SK-N-SH (cell line): ENCODE results near the gene NRN1L. TPM values are rescaled to one million over a fixed set of nuclear protein-coding genes. Genes with fewer than 3 reads are reported as not detected.

ENCODE experiments used
- CTCF ChIA-PET: fragments of 300-600, 350-600 bp; formaldehyde crosslinking; extraction: SDS; loops from one replicate; lab custom pipeline; 2021; lab: Yijun Ruan, JAX
- POLR2A ChIA-PET: fragments of 350-600 bp; sonication (Branson Sonifier 250); formaldehyde crosslinking; extraction: SDS; loops from one replicate; lab custom pipeline; 2020; ENCODE audit warnings: antibody characterized with exemption, inconsistent platforms; lab: Yijun Ruan, JAX
- DNase-seq: peaks from one replicate; pipeline ENCODE4 v3.0.0; 2012
- H2AFZ ChIP-seq: fragments of 200-600 bp; sonication (generic); 2 replicates; pipeline ENCODE4 v1.8.1; 2016; ENCODE audit warnings: antibody characterized with exemption, mild to moderate bottlenecking, low read depth
- H3F3A ChIP-seq: fragments of 200-600 bp; sonication (generic); replicated peaks from 2 replicates; pipeline ENCODE3; 2016; ENCODE audit warnings: antibody characterized with exemption, mild to moderate bottlenecking; ENCODE audit not compliant: insufficient read depth
- H3K27ac ChIP-seq, 2 experiments: fragments of 200-500 bp in 1 of 2; fragments of 200-600 bp in 1 of 2; sonication (Bioruptor generic) in 1 of 2; sonication (generic), shearing (Covaris generic) in 1 of 2; 2 replicates each; pipeline versions ENCODE4 v1.5.1 to v1.6.1; 2014 to 2016; ENCODE audit warnings: low read depth in 2 of 2, inconsistent platforms in 1 of 2, low read length in 1 of 2, mild to moderate bottlenecking in 1 of 2, mixed read lengths in 1 of 2
- H3K27me3 ChIP-seq: fragments of 200-600 bp; sonication (generic), shearing (Covaris generic); 2 replicates; pipeline ENCODE4 v1.6.1; 2016; ENCODE audit warnings: mixed run types; ENCODE audit not compliant: insufficient read depth
- H3K36me3 ChIP-seq, 2 experiments: fragments of 200-500 bp in 1 of 2; fragments of 200-600 bp in 1 of 2; sonication (Bioruptor generic) in 1 of 2; sonication (generic) in 1 of 2; replicated peaks in 1 of 2; 2 replicates each; pipeline versions ENCODE3 to v1.5.1; 2014 to 2016; ENCODE audit warnings: low read length in 1 of 2, mild to moderate bottlenecking in 1 of 2; ENCODE audit not compliant: insufficient read depth in 2 of 2, control insufficient read depth in 1 of 2
- H3K4me1 ChIP-seq, 2 experiments: fragments of 200-500 bp in 1 of 2; fragments of 200-600 bp in 1 of 2; sonication (Bioruptor generic) in 1 of 2; sonication (generic), shearing (Covaris generic) in 1 of 2; 2 replicates each; pipeline versions ENCODE4 v1.5.1 to v1.6.1; 2014 to 2016; ENCODE audit warnings: low read depth in 1 of 2, low read length in 1 of 2, mixed run types in 1 of 2; ENCODE audit not compliant: insufficient read depth in 2 of 2, control insufficient read depth in 1 of 2
- H3K4me2 ChIP-seq: fragments of 200-600 bp; sonication (generic), shearing (Covaris generic); 2 replicates; pipeline ENCODE4 v1.6.1; 2017; ENCODE audit warnings: mixed run types
- H3K4me3 ChIP-seq, 2 experiments: fragments of 200-500 bp in 1 of 2; fragments of 200-600 bp in 1 of 2; sonication (Bioruptor generic) in 1 of 2; sonication (generic), shearing (Covaris generic) in 1 of 2; 2 replicates each; pipeline versions ENCODE4 v1.5.1 to v1.8.1; 2014 to 2016; ENCODE audit warnings: low read depth in 2 of 2, inconsistent platforms in 1 of 2, low read length in 1 of 2, mild to moderate bottlenecking in 1 of 2, mixed read lengths in 1 of 2, moderate library complexity in 1 of 2
- H3K79me2 ChIP-seq: fragments of 200-600 bp; sonication (generic); 2 replicates; pipeline ENCODE4 v1.8.1; 2017; ENCODE audit warnings: mild to moderate bottlenecking; ENCODE audit not compliant: insufficient read depth
- H3K9ac ChIP-seq: fragments of 200-600 bp; sonication (generic); 2 replicates; pipeline ENCODE4 v1.6.1; 2017; ENCODE audit warnings: mixed run types
- H3K9me2 ChIP-seq: fragments of 200-600 bp; sonication (generic); 2 replicates; pipeline ENCODE4 v1.6.1; 2017; ENCODE audit warnings: mixed run types
- H3K9me3 ChIP-seq: fragments of 200-600 bp; sonication (generic); 2 replicates; pipeline ENCODE4 v1.6.1; 2017; ENCODE audit warnings: mixed run types, mild to moderate bottlenecking, moderate library complexity
- H4K20me1 ChIP-seq: fragments of 200-600 bp; sonication (generic); 2 replicates; pipeline ENCODE4 v1.6.1; 2017; ENCODE audit warnings: mild to moderate bottlenecking, mixed run types; ENCODE audit not compliant: insufficient read depth
- ELF1 ChIP-seq: IDR thresholded peaks from 2 replicates; pipeline ENCODE4 v1.4.0; 2012
- EZH2phosphoT487 ChIP-seq: fragments of 200-600 bp; sonication (generic); IDR thresholded peaks from 2 replicates; pipeline ENCODE4 v1.6.1; 2017; ENCODE audit warnings: low read depth, mixed run types, mild to moderate bottlenecking, antibody characterized with exemption, moderate library complexity, borderline replicate concordance
- MXI1 ChIP-seq: IDR thresholded peaks from 2 replicates; pipeline ENCODE4 v1.6.1; 2012; ENCODE audit warnings: mild to moderate bottlenecking, low read depth, low read length, improper control_type of control experiment
- RAD21 ChIP-seq: IDR thresholded peaks from 2 replicates; pipeline ENCODE4 v1.6.1; 2012; ENCODE audit warnings: mild to moderate bottlenecking, low read length
- RFX5 ChIP-seq: IDR thresholded peaks from 2 replicates; pipeline ENCODE4 v1.6.1; 2012; ENCODE audit warnings: mild to moderate bottlenecking, improper control_type of control experiment, low read length
- RXRA ChIP-seq: IDR thresholded peaks from 2 replicates; pipeline ENCODE4 v1.4.0; 2012; ENCODE audit warnings: low read depth, mild to moderate bottlenecking, borderline replicate concordance
- TAF1 ChIP-seq: IDR thresholded peaks from 2 replicates; pipeline ENCODE4 v1.6.1; 2012; ENCODE audit warnings: low read depth, mild to moderate bottlenecking, low read length, moderate library complexity, borderline replicate concordance
- TCF12 ChIP-seq: IDR thresholded peaks from 2 replicates; pipeline ENCODE4 v1.4.0; 2012
- YY1 ChIP-seq: IDR thresholded peaks from 2 replicates; pipeline ENCODE4 v1.4.0; 2012; ENCODE audit warnings: low read depth, mild to moderate bottlenecking
- WGBS: methylation state at CpG from one replicate; pipeline ENCODE4 v1.1.6; 2017; ENCODE audit warnings: low lambda C conversion rate; 5-methylcytosine and 5-hydroxymethylcytosine counted together
- polyA plus RNA-seq, 3 experiments: library from polyadenylated mRNA; depleted of rRNA; stranded (reverse); fragments of >200 nt; gene quantifications; 2 replicates each; pipeline ENCODE4 v1.2.3, GENCODE V29; 2012
- TF ChIP-seq, protein P1 (sequence below): IDR thresholded peaks from 2 replicates; pipeline ENCODE4; 2012
- TF ChIP-seq, protein P2 (sequence below): IDR thresholded peaks from 2 replicates; pipeline ENCODE4 v1.4.0; 2012; ENCODE audit warnings: low read depth, borderline replicate concordance
- TF ChIP-seq, protein P3 (sequence below): fragments of 150-350 bp; IDR thresholded peaks from 2 replicates; pipeline ENCODE4 v1.6.1; 2017; ENCODE audit warnings: antibody characterized with exemption, low read length, low read depth, borderline replicate concordance
- TF ChIP-seq, protein P4 (sequence below): IDR thresholded peaks from 2 replicates; pipeline ENCODE4 v1.4.0; 2012; ENCODE audit warnings: low read depth, borderline replicate concordance
- TF ChIP-seq, protein P5 (sequence below): fragments of 150-350 bp; IDR thresholded peaks from 2 replicates; pipeline ENCODE4 v1.6.1; 2016; ENCODE audit warnings: mild to moderate bottlenecking, low read depth, low read length
- TF ChIP-seq, protein P6 (sequence below): IDR thresholded peaks from 2 replicates; pipeline ENCODE4 v1.6.1; 2012; ENCODE audit warnings: mild to moderate bottlenecking, low read depth, low read length, moderate library complexity

The NRN1L gene
- polyA plus RNA-seq, 1 of the 3 experiments (the other 2 are of a cell fraction): 0.41 TPM

DNA sequence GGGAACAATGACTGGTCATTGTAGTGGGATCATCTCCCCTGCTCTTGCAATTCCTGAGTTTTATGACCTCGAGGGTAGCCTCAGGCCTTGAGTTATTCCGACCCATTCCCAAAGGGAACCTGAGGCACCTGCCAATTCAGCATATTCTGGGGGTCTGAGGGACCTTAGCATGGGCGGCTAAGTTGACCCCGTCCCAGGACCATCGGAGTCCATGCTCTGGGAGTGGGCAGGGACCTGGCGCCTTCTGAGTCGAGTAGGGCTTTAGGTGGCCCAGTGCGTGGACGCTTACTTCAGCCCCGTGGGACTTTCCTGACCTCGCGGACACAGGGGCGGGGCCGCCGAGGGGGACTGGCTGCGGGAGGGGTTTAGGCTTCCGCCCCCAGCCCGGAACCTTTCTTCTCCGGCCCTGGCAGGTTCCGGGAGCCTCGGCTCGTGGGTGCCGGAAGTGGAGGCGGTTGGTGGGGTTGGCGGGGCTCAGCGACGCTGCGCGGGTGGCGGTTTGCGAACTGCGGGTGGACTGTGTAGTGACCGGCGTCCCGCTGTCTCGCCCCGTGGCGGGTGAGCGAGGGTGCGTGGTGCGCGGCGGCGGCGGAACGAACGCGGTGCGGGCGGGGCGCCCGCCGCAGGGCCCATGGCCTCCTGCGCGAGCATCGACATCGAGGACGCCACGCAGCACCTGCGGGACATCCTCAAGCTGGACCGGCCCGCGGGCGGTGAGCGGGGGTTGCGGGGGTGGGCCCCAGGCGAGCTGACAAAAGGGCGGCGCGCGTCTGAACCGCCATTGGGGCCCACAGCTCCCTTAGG is 11.9 kb upstream of the NRN1L start, which contains the start of gene EDC4 (continued):
- TF ChIP-seq, protein P1, sequence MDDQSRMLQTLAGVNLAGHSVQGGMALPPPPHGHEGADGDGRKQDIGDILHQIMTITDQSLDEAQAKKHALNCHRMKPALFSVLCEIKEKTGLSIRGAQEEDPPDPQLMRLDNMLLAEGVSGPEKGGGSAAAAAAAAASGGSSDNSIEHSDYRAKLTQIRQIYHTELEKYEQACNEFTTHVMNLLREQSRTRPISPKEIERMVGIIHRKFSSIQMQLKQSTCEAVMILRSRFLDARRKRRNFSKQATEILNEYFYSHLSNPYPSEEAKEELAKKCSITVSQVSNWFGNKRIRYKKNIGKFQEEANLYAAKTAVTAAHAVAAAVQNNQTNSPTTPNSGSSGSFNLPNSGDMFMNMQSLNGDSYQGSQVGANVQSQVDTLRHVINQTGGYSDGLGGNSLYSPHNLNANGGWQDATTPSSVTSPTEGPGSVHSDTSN: peak; percentile 67
- TF ChIP-seq, protein P2, sequence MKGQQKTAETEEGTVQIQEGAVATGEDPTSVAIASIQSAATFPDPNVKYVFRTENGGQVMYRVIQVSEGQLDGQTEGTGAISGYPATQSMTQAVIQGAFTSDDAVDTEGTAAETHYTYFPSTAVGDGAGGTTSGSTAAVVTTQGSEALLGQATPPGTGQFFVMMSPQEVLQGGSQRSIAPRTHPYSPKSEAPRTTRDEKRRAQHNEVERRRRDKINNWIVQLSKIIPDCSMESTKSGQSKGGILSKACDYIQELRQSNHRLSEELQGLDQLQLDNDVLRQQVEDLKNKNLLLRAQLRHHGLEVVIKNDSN: no peak
- TF ChIP-seq, protein P3, sequence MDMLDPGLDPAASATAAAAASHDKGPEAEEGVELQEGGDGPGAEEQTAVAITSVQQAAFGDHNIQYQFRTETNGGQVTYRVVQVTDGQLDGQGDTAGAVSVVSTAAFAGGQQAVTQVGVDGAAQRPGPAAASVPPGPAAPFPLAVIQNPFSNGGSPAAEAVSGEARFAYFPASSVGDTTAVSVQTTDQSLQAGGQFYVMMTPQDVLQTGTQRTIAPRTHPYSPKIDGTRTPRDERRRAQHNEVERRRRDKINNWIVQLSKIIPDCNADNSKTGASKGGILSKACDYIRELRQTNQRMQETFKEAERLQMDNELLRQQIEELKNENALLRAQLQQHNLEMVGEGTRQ: no peak
- TF ChIP-seq MXI1: peak; percentile 49; the same call in 1 of the 2 replicates
- no peak for TF ChIP-seq RXRA
- TF ChIP-seq YY1: peak; percentile 29; the same call in 1 of the 2 replicates
- TF ChIP-seq, protein P4, sequence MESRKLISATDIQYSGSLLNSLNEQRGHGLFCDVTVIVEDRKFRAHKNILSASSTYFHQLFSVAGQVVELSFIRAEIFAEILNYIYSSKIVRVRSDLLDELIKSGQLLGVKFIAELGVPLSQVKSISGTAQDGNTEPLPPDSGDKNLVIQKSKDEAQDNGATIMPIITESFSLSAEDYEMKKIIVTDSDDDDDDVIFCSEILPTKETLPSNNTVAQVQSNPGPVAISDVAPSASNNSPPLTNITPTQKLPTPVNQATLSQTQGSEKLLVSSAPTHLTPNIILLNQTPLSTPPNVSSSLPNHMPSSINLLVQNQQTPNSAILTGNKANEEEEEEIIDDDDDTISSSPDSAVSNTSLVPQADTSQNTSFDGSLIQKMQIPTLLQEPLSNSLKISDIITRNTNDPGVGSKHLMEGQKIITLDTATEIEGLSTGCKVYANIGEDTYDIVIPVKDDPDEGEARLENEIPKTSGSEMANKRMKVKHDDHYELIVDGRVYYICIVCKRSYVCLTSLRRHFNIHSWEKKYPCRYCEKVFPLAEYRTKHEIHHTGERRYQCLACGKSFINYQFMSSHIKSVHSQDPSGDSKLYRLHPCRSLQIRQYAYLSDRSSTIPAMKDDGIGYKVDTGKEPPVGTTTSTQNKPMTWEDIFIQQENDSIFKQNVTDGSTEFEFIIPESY: peak; percentile 70; the same call in 1 of the 2 replicates
- no peak for TF ChIP-seq RFX5
- TF ChIP-seq, all 33 proteins: peak for 16

DNA sequence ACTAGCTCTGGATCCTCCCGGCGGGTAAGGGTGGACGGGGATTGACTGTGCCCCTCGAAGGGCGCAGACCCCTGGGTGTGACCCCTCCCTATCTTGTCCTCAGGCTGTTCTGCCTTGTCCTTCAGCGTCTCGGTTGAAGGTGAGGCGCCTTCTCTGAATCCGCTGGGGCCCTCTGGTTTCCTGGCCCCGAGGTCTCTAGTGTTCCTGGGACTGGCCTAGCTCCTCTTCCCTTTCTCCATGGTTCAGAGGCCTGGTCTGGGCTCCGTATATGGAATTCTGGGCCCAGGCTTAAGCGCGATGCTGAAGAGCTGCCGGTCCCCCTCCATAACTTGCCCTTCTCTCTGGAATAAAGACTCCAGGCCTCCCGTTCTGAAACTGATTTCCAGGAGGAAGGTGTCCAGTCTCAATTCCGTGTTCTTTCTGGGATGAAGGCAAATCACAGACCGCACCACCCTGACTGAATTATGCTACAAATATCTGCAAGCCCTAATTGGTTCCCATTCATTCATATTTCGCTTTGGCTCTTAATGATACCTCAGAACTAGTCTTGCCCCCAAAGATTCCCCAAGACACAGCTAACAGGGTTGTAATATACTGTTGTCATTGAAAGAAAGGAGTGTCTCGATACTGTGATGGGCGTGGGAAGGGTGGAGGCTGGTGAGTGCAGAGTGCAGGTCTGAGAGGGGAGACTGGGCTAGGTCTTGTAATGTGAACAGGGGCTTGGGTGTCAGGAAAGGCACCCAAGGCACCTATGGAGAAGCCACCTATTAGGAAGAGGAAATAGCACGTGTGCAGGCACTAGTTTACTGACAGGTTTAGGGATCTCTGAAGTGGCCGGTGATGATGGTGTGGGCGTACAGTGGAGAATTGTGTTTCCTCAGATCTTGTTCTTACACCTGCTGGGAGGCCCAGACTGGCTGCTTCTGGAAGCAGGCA is 11.0 kb upstream of the NRN1L start:
- Histone ChIP-seq H3K27ac (peak overlapping the region; percentile 64 to 66; a peak in 3 of 4 replicates), H3K4me3 (peak overlapping the region; percentile 94 to 96), H4K20me1 (peaks cover 27% of the 10 kb centered on the region), H3K4me1 (peaks cover 11 to 13% of the 10 kb centered on the region in 2 experiments; a peak in 1 of 4 replicates), H3K9me3 (no peaks in the 10 kb centered on the region), H3K9ac (peak overlapping the region; percentile 95), H3K27me3 (no peaks in the 10 kb centered on the region), H3K4me2 (peak overlapping the region; percentile 99), H3K9me2 (no peaks in the 10 kb centered on the region), H3K36me3 (peaks cover 22 to 53% of the 10 kb centered on the region in 2 experiments), H3K79me2 (peaks cover 46% of the 10 kb centered on the region), H3F3A (peaks cover 20% of the 10 kb centered on the region), H2AFZ (peak overlapping the region; percentile 82; the same call in 1 of the 2 replicates)
- no peak for TF ChIP-seq ELF1
- TF ChIP-seq EZH2phosphoT487: no peak
- TF ChIP-seq RAD21: no peak
- TF ChIP-seq, protein P5, sequence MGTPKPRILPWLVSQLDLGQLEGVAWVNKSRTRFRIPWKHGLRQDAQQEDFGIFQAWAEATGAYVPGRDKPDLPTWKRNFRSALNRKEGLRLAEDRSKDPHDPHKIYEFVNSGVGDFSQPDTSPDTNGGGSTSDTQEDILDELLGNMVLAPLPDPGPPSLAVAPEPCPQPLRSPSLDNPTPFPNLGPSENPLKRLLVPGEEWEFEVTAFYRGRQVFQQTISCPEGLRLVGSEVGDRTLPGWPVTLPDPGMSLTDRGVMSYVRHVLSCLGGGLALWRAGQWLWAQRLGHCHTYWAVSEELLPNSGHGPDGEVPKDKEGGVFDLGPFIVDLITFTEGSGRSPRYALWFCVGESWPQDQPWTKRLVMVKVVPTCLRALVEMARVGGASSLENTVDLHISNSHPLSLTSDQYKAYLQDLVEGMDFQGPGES: no peak
- TF ChIP-seq, protein P6, sequence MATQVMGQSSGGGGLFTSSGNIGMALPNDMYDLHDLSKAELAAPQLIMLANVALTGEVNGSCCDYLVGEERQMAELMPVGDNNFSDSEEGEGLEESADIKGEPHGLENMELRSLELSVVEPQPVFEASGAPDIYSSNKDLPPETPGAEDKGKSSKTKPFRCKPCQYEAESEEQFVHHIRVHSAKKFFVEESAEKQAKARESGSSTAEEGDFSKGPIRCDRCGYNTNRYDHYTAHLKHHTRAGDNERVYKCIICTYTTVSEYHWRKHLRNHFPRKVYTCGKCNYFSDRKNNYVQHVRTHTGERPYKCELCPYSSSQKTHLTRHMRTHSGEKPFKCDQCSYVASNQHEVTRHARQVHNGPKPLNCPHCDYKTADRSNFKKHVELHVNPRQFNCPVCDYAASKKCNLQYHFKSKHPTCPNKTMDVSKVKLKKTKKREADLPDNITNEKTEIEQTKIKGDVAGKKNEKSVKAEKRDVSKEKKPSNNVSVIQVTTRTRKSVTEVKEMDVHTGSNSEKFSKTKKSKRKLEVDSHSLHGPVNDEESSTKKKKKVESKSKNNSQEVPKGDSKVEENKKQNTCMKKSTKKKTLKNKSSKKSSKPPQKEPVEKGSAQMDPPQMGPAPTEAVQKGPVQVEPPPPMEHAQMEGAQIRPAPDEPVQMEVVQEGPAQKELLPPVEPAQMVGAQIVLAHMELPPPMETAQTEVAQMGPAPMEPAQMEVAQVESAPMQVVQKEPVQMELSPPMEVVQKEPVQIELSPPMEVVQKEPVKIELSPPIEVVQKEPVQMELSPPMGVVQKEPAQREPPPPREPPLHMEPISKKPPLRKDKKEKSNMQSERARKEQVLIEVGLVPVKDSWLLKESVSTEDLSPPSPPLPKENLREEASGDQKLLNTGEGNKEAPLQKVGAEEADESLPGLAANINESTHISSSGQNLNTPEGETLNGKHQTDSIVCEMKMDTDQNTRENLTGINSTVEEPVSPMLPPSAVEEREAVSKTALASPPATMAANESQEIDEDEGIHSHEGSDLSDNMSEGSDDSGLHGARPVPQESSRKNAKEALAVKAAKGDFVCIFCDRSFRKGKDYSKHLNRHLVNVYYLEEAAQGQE: no peak
- TF ChIP-seq, protein P2: no peak
- no peak for TF ChIP-seq TCF12
- no peak for TF ChIP-seq MXI1
- TF ChIP-seq TAF1: no peak
- ChIA-PET POLR2A (interaction anchor here (0.6 to 1.4 kb wide), 3 partner anchors 9 to 172 kb away, joined by 4 to 6 read pairs (median 5); partner anchors contain the start of gene NRN1L), CTCF (interaction anchor here (0.8 to 22.4 kb wide), 6 partner anchors 11 to 353 kb away, joined by 4 to 564 read pairs (median 6); partner anchors contain the start of genes CTRL, LCAT, NRN1L and PSMB10)
- 16% methylated on average over 17 of the region's 23 CpGs for WGBS
- DNase-seq: no peak
